ENCODE measurements around the gene MYOD1.
A peak's percentile ranks its signal among the peaks of the same experiment; 100 is the strongest.

MYOD1 gene

GRCh38 chr11:17719028-17719937 lies at the start of gene MYOD1:
TSS of gene MYOD1 (plus strand) at chr11:17719571. CDS start at chr11:17719783, 212 bp downstream.
- peak; percentile 35 for DNase-seq (ENCODE audit: low read depth)

- DNase-seq (ENCODE audit: low read depth): no peak
Measured at GRCh38 chr11:17672469-17672868, 46.9 kb upstream of the MYOD1 start.

GRCh38 chr11:17673951-17674350 lies 45.4 kb upstream of the MYOD1 start:
- peak; percentile 85 for DNase-seq (ENCODE audit: low read depth)

- DNase-seq (ENCODE audit: low read depth): no peak
Measured at GRCh38 chr11:17682848-17683247, 36.5 kb upstream of the MYOD1 start.

- DNase-seq (ENCODE audit: low read depth): peak; percentile 92
Measured at GRCh38 chr11:17683377-17684161, 35.8 kb upstream of the MYOD1 start.

GRCh38 chr11:17684550-17684949 lies 34.8 kb upstream of the MYOD1 start:
- DNase-seq (ENCODE audit: low read depth): no peak

GRCh38 chr11:17686231-17686980 lies 33.0 kb upstream of the MYOD1 start:
- DNase-seq (ENCODE audit: low read depth): no peak

- DNase-seq (ENCODE audit: low read depth): no peak
Measured at GRCh38 chr11:17687946-17688670, 31.3 kb upstream of the MYOD1 start.

- DNase-seq (ENCODE audit: low read depth): no peak
Measured at GRCh38 chr11:17691550-17691949, 27.8 kb upstream of the MYOD1 start.

- no peak for DNase-seq (ENCODE audit: low read depth)
Measured at GRCh38 chr11:17691976-17692375, 27.4 kb upstream of the MYOD1 start.

GRCh38 chr11:17692931-17693330 lies 26.4 kb upstream of the MYOD1 start:
- DNase-seq (ENCODE audit: low read depth): no peak

- no peak for DNase-seq (ENCODE audit: low read depth)
Measured at GRCh38 chr11:17693531-17693930, 25.8 kb upstream of the MYOD1 start.

- DNase-seq (ENCODE audit: low read depth): no peak
Measured at GRCh38 chr11:17694494-17695110, 24.8 kb upstream of the MYOD1 start.

- DNase-seq (ENCODE audit: low read depth): no peak
Measured at GRCh38 chr11:17695454-17696441, 23.6 kb upstream of the MYOD1 start.

GRCh38 chr11:17696741-17697140 lies 22.6 kb upstream of the MYOD1 start:
- DNase-seq (ENCODE audit: low read depth): no peak

GRCh38 chr11:17697175-17697949 lies 22.0 kb upstream of the MYOD1 start:
- no peak for DNase-seq (ENCODE audit: low read depth)

- no peak for DNase-seq (ENCODE audit: low read depth)
Measured at GRCh38 chr11:17699147-17700114, 19.9 kb upstream of the MYOD1 start.

GRCh38 chr11:17700991-17701390 lies 18.4 kb upstream of the MYOD1 start:
- no peak for DNase-seq (ENCODE audit: low read depth)

Measured in ELR (cell line).